AG09319 (cell line): ENCODE measurements around the gene RNF135.

Experiments
- DNase-seq: peaks from one replicate; pipeline ENCODE4 v3.0.0-alpha.2; 2010; ENCODE audit warnings: low read depth; ENCODE audit errors: extremely low read depth
- TF ChIP-seq, protein P1 (sequence below): IDR thresholded peaks from 2 replicates; pipeline ENCODE4 v1.5.1; 2011; ENCODE audit warnings: low read depth, mild to moderate bottlenecking, inconsistent platforms, low read length, moderate library complexity

Gene RNF135

GRCh38 chr17:30947796-30948195 is 23.0 kb upstream of the RNF135 start:
- TF ChIP-seq, protein P1, sequence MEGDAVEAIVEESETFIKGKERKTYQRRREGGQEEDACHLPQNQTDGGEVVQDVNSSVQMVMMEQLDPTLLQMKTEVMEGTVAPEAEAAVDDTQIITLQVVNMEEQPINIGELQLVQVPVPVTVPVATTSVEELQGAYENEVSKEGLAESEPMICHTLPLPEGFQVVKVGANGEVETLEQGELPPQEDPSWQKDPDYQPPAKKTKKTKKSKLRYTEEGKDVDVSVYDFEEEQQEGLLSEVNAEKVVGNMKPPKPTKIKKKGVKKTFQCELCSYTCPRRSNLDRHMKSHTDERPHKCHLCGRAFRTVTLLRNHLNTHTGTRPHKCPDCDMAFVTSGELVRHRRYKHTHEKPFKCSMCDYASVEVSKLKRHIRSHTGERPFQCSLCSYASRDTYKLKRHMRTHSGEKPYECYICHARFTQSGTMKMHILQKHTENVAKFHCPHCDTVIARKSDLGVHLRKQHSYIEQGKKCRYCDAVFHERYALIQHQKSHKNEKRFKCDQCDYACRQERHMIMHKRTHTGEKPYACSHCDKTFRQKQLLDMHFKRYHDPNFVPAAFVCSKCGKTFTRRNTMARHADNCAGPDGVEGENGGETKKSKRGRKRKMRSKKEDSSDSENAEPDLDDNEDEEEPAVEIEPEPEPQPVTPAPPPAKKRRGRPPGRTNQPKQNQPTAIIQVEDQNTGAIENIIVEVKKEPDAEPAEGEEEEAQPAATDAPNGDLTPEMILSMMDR, result no peak

GRCh38 chr17:30950189-30950588 is 20.6 kb upstream of the RNF135 start:
- TF ChIP-seq, protein P1, result no peak

More at GRCh38 chr17:30947796-30948195, 23.0 kb upstream of the RNF135 start:
- DNase-seq, result no peak

DNA sequence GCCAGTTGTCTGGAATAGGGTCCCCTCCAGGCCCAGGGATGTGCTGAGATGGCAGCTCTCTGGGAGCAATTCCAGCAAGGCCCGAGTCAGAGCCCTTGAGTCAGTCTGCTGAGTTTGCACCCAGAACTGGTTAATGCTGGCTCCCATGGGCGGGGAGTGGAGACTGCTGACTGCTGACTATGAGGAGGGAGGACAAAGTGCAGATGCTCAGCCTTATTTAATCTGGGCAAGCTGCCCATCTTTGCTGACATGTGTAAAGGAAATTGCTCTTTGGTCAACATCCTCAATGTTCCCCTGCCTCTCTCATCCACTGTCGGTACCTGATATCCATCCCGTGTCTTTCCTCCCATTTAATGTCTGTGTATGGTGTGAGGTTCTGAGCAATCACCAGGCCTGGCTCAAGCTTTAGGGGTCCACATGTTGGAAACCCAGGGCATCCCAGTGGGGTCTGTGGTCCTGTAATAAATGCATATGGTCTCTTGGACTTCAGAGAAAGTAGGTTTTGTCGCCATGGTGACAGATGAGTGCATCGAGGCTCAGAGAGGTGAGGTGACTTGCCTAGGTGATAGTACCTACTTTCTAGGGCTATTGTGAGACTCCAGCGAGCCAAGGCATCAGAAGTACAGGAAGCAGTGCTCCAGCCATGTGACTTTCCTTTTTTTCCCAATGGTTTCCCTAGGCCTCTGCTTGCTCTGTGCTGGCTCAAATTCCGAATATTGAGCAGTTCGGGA is 20.0 kb upstream of the RNF135 start:
- peak; percentile 50 for DNase-seq
- TF ChIP-seq, protein P1, result no peak

More at GRCh38 chr17:30950189-30950588, 20.6 kb upstream of the RNF135 start:
- DNase-seq, result no peak

GRCh38 chr17:30952638-30953393 is 18.0 kb upstream of the RNF135 start:
- TF ChIP-seq, protein P1, result no peak
- no peak for DNase-seq

- DNase-seq, result no peak
- TF ChIP-seq, protein P1, result no peak
These were observed 16.6 kb upstream of the RNF135 start for GRCh38 chr17:30954046-30954830.

- TF ChIP-seq, protein P1, result no peak
- no peak for DNase-seq
These were observed 14.0 kb upstream of the RNF135 start for GRCh38 chr17:30956764-30957374.
